NCI-H2029 (cell line): ENCODE results near the gene SLC22A2.
"Not testable (repeated sequence)": the region's sequence is repeated elsewhere in the genome, so short reads cannot be mapped to it uniquely, and the experiment has no call there.

Experiments used
- DNase-seq: peaks from one replicate; lab custom pipeline; 2025; lab: John Stamatoyannopoulos, UW

SLC22A2 gene

DNA sequence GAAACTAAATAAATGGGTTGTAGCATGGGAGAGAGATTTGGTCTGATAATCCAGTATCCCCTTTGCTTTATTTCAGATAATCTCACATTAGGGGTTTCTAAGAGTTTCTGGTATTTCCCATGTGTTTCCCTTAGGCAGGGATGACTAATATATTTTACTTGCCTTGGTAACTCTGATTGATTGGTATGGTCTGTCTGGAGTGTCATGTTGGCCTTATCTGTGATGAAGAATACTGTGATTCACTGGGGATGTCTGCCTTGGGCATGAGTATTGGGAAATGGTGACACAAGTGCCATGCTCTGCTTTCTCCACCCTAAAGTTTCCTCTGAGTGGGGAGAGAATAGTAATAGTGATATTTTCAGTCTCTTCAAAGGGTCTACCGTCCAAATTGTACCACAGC is 10.1 kb downstream of the SLC22A2 start:
- DNase-seq, result no peak

DNA sequence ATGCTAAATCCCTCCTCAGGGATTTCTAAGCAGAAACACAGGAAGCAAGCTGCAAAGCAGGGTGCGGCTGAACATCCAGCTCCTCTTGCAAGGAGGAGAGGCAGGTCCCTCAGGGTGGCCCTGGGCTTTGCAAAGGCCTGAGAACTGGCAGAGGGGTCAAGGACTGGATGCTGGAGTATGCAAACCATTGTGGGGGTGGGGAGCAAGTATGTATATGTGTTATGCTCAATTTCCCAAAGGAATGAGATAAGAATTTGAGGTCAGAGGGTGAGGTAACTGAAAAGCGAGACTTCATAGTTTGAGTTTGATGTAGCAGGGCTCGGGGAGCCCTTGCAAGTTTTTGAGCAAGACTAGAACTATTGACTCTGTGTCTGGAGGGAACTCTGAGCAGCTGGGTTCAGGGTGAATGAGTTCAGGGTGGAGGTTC is 11.2 kb downstream of the SLC22A2 start:
- DNase-seq, result no peak

DNA sequence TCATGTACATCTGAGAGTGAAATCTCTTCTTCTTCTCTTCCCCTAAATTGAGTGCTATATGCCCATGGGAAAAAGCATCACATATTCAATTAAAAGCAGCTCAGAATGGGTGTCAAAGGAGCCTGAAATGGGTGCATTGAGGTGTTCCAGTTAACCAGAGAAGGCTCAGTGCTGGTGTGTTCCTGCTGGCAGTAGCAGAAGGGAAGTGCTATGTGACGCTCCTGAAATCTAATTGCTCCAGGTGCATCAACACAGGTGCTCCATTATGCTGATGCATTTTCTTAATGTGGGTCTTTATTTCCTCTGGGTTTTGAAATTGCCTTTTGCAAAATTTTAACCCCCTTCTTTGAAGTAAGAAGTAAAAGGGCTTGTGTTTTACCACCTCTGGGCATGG is 17.9 kb downstream of the SLC22A2 start:
- DNase-seq, result no peak

DNA sequence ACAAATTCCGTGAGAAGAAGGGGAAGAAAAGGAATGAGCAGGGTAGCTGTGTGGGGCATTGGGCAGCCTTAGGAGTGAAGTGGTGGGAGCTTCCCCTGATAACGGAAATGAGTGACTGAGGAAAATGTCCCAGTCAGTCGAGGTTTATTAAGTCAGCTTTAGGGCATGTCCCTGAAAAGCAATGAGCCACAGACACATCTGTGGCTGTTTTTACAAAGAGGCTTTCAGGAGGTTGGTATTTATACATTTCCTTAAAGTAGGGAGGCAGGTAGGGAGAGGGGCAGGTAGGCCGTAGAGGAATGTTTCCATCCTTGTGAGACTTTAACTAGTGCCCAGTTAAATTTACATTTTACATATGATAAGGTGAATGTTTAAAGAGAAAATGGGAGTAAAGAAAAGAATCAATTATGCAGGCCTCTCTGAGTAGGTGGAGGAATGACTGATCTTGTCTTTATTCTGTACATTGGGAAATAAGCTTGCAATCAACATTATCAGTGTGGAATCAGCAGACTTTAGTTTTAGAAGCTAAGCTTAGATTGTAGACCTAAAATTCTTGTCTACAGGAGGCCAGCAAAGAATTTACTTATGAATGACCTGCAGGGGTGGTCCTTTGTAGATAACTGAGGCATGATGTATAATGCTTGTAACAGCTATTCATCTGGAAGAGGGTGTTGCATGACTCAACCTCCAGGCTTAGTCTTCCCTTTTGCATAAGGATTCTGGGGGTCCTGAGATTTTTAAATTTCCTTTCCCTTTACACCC is 18.5 kb downstream of the SLC22A2 start:
- no peak for DNase-seq

DNA sequence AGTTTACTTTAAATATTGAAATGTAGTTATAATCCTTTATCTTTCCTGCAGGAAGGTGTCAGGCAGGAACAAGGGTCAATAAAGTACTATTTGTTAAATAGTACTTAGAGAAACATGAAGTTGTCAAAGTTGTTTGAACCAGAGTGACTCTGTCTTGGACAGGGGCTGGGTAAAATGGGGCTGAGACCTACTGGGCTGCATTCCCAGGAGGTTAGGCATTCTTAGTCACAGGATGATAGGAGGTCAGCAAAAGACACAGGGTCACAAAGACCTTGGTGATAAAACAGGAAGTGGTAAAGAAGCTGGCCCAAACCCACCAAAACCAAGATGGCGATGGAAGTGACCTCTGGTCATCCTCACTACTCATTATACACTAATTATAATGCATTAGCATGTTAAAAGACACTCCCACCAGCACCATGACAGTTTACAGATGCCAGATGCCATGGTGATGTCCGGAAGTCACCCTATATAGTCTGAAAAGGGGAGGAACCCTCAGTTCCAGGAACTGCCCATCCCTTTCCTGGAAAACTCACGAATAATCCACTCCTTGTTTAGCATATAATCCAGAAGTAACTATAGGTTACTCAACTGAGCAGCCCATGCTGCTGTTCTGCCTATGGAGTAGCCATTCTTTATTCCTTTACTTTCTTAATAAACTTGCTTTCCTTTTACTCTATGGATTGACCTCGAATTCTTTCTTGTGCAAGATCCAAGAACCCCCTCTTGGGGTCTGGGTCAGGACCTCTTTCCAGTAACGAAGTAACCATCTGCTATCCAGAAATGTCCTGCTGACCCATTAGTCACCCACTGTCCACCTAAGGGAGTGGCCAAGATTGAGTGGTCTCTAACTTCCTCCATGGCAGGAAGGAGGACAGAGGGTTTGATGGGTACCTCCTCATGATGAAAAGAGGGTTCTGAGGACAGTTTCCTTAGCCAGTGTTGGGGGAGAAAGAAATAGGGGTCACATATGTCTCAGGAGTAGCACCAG is 19.6 kb downstream of the SLC22A2 start:
- DNase-seq, result no peak

DNA sequence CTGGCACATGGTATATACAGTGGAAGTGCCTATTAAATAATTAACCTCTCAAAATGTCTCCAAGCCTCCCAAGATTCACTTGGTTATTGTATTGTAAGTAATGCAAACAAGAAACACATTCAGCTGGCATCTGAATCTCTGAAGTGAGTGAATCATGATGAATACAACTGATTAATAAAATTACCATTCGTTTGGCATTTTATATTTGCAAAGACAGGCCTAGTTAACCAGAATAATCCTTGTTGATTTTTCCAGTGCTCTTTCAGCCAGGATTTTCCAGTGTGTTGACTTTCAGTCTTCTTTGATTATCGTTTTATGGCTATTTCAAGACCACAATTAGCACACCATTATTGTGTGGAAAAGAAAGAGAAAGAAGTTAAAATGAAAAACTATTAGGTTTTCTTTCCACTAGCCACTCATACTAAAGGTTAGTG is 20.3 kb downstream of the SLC22A2 start:
- DNase-seq, result no peak

DNA sequence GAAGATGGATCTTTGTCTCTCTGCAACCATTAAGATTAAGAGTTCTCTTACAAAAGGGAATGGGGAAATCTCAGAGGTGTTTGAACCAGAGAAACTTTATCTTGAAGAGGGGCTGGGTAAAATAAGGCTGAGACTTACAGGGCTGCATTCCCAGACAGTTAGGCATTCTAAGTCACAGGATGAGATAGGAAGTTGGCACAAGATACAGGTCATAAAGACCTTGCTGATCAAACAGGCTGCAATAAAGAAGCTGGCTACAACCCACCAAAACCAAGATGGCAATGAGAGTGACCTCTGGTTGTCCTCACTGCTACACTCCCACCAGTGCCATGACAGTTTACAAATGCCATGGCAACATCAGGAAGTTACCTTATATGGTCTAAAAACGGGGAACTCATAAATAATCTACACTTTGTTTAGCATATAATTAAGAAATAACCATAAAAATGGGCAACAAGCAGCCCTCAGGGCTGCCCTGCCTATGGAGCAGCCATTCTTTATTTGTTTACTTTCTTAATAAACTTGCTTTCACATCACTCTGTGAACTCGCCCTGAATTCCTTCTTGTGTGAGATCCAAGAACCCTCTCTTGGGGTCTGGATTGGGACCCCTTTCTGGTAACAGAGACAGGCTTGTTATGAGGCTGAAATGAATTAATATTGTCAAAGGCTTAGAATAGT is 20.9 kb downstream of the SLC22A2 start:
- not testable (repeated sequence) for DNase-seq

DNA sequence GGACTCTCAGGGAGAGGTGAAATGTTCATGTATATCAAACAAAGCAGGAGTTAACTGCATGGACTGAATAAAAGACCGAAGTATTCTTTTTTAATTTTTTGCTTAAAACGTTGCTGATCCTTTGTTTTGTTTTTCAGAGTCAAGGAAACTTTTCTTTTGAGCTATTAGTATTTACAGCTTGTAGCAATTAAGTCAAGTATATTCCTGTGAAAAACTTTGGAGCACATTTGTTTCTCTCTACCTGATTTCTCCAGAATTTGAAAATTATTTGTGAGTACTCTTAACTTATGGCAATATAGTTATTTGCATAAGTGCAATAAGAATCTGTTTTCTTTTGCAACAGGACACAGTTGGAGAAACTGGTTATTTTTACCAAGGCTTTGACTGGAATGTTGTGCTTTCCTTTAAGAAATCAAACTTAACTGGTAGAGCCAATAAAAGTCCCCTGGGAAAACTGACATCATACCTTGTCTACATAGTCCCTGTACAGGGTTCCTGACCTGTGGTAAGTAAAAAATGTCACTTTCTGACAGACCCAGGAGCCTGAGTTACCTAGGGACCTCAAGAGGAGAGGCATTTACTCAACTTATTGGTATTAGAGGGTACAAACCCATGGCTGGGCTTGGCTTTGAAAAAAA is 22.3 kb downstream of the SLC22A2 start:
- not testable (repeated sequence) for DNase-seq

DNA sequence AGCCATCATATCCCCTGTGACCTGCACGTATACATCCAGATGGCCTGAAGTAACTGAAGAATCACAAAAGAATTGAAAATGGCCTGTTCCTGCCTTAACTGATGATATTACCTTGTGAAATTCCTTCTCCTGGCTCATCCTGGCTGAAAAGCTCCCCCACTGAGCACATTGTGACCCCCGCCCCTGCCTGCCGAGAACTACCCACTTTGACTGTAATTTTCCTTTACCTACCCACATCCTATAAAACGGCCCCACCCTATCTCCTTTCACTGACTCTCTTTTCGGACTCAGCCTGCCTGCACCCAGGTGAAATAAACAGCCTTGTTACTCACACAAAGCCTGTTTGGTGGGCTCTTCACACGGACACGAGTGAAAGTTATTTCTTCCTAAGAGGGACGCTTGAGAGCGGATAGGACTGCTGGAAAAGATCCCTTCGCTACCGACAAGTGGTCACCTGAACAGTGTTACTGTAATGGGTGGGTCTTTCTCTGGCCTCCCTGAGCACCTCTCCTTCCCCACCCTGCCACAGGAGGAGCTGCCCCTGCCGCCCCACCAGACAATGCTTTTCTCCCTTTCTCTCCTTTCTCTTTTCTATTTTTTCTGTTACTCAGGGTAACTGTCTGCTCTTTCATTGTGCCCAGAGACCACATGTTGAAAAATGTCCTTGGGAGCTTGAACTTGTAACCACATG is 24.5 kb downstream of the SLC22A2 start:
- not testable (repeated sequence) for DNase-seq

DNA sequence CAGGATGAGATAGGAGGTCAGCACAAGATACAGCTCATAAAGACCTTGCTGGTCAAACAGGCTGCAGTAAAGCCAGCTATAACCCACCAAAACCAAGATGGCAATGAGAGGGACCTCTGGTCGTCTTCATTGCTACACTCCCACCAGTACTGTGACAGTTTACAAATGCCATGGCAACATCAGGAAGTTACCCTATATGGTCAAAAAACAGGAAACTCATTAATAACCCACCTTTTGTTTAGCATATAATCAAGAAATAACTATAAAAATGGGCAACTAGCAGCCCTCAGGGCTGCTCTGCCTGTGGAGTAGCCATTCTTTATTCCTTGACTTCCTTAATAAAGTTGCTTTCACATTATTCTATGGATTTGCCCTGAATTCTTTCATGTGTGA is 30.9 kb downstream of the SLC22A2 start:
- DNase-seq, result no peak

DNA sequence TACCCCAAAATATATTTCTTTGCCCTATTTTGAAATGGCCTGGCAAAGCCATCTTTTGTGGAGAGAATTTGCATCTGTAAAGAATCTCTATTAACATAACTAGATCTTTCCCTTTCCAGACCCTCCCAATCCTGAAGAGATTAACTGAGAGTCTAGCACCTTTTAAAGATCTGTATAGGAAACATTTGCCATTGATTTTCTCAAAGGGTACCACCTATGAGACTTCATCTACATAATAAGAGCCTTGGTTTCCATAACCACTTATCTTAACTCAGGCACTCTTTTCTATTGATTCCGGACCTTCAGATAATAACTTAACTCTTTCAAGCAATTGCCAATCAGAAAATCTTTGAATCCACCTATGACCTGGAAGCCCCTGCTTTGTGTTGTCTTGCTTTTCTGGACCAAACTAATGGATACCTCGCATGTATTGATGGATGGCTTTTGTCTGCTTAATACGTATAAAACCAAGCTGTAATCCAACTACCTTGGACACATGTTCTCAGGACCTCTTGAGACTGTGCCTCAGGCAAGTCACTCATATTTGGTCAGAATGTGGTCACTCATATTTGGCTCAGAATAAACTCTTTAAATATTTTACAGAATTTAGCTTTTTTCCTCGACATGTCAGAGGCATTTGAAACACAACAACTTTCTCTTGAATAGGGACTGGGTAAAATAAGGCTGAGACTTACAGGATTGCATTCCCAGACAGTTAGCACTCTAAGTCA is 31.4 kb downstream of the SLC22A2 start:
- DNase-seq, result no peak

DNA sequence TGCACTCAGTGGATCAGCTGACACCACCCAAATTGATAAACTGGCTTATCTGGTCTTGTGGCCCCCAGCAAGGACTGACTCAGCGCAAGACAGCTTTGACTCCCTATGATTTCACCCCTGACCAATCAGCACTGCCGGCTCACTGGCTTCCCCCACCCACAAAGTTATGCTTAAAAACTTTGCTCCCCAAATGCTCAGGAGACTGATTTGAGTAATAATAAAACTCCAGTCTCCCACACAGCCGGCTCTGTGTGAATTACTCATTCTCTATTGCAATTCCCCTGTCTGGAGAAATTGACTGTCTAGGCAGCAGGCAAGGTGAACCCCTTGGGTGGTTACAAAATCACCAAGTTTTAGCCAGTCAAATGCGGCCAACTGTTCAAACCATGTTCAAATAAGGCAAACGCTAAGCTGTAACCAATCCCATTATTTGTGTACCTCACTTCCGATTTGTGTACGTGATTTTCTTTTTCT is 32.5 kb downstream of the SLC22A2 start:
- DNase-seq, result no peak

DNA sequence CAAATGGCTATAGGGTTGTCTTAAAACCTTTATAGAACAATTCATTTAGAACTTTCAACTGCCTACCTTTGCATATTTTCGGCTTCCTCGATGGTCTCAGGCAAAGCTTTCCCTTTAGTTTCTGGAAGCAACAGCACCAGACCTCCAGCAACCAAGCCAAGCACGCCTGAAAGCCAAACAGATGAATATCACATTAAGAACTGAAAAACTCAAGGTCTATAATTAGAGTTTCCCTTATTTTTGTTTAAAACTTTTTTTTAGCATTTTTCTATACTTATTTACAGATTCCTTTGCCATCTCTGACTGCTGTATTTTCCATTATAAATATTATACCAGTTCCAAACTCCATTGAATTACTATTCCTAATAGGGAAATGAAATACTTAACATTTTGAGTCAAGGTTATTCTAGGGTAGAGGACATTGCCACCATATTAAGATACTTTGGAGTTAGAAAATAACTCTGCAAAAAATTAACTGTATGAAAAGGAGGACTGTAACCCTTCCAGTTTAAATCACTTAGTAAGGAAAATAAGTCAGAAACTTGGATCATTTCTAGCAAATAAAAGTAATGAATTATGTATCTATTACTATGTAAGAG is 33.9 kb downstream of the SLC22A2 start:
- no peak for DNase-seq

DNA sequence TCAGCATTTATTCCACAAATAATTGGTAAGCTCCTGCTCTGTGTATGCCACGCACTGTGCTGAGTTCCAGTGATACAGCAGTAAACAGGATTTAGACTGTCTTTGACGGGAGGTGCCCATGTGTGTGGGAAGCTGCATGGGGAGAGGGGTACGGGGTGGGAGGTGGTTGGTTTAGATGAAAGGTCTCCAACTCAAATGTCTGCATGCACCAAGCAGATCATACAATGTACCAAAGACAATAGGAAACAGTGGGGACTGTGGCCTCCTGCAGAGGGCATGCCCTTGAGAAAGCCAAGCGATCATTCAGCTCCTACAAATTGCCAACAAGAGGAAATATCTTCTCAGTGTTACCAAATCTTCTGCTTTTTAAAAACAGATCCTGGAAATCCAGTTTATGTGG is 36.1 kb downstream of the SLC22A2 start:
- DNase-seq, result no peak

DNA sequence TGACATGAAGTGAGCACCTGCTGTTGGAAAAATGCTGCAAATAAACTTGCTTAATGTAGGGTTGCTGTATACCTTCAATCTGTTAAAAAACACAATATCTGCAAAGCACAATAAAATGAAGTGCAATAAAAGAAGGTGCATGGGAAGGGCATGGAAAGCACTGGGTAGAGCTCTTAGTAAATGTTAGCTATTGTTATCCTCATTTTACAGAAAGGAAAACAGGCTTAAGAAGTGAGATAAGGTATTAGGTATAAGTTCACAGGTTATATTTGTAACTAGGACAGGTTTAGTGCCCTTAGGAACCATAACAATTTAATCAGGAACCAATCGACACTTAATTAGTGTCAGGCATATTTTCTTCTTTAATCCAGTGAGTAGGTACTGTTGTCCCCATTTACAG is 36.7 kb downstream of the SLC22A2 start:
- no peak for DNase-seq

DNA sequence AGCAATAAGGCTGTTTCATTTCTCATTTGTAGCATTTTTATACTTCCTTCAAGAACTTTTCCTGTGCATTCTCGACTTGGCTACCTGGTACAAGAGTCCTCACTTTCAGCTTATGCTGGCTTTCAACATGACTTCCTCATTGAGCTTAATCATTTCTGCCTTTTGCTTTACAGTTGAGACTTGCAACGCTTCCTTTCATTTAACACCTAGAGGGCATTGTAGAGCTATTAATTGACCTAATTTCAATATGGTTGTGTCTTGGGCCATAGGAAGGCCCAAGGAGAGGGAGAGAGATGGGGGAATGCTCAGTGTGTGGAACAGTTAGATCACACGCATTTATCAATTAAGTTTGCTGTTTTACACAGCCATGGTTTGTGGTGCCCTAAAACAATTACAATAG is 37.2 kb downstream of the SLC22A2 start:
- DNase-seq, result no peak

DNA sequence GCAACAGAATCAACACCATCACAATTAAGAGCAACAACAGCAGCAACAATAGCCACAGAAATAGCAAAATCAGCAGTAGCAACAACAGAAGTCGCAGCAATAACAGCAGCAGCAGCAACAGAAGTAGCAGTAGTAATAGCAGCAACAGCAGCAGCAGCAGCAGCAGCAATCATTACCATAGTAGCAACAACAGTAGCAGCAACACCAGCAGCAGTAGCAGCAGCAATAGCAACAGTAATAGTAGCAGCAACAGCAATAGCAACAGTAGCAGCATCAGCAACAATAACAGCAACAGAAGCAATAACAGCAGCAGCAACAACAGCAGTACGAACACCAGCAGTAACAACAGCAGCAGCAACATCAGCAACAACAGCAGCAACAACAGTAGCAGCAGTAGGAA is 39.8 kb downstream of the SLC22A2 start:
- no peak for DNase-seq

DNA sequence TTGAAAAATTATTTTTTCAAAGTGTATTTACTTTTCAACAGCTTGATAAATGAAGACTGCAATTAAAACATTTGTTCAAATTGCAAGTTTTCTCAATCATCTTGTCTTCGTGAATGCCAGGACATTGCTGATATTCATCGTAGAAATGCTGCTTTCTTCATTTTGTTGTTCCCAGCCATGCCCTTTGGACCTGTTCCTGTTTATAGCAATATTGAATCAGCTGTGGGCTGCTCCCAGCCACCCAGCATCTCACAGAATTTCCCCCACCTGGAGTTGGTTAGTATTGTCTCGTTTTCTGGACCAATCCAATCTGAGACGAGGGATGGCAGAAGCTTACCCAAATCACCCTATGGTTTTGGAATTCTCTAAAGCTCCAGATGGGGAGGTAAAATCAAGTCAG is 40.8 kb downstream of the SLC22A2 start:
- no peak for DNase-seq

DNA sequence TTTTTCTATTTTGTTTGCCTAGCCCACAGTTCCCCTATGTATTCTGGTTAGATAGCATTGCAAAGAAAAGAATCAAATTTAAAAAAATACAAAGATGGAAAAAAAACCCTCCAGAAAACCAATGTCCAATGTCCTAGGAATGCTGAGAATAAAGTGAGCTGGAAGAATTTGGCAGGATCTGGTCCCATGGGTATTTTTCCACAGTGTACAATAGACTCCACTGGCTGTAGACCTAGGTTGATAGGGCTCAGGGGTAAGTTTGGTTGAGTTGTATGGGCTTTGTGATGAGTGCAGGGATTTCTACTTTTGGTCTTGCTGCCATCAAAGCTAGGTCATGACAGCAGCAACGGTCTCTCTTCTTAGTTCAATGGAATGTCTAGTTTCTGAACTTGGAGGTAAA is 41.5 kb downstream of the SLC22A2 start:
- no peak for DNase-seq

DNA sequence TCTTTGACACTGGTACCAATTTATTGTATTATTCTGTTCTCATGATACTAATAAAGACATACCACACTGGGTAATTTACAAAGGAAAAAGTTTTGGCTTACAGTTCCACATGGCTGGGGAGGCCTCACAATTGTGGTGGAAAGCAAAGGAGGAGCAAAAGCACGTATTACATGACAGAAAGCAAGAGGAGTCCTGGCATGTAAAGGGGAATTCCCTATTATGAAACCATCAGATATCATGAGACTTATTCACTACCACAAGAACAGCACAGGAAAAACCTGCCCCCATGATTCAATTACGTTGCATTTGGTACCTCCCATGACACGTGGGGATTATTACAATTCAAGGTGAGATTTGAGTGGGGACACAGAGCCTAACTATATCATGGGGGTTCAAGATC is 43.4 kb downstream of the SLC22A2 start:
- no peak for DNase-seq
